HEK293T (cell line): Measurements from ENCODE around the gene KIAA1755.

Experiments
- CTCF ChIA-PET: fragments of 350-600 bp; formaldehyde crosslinking; extraction: SDS; loops from one replicate; lab custom pipeline; 2021; ENCODE audit warnings: antibody characterized with exemption, inconsistent platforms; lab: Yijun Ruan, JAX
- POLR2A ChIA-PET: fragments of 350-600 bp; formaldehyde crosslinking; extraction: SDS; loops from one replicate; lab custom pipeline; 2020; ENCODE audit warnings: antibody characterized with exemption, inconsistent platforms; lab: Yijun Ruan, JAX
- DNase-seq: peaks from one replicate; pipeline ENCODE4 v3.0.0; 2012; ENCODE audit warnings: mixed read lengths; ENCODE audit errors: extremely low spot score
- ARNT ChIP-seq: fragments of 450-650 bp; IDR thresholded peaks from 2 replicates; pipeline ENCODE4 v1.6.1; 2017; ENCODE audit warnings: mild to moderate bottlenecking
- BHLHE40 ChIP-seq: fragments of 450-650 bp; IDR thresholded peaks from 2 replicates; pipeline ENCODE4 v1.6.1; 2016; ENCODE audit warnings: mild to moderate bottlenecking, moderate library complexity, borderline replicate concordance
- CTBP1 ChIP-seq: fragments of 450-650 bp; IDR thresholded peaks from 2 replicates; pipeline ENCODE4 v1.6.1; 2016; ENCODE audit warnings: borderline replicate concordance
- ELF4 ChIP-seq: fragments of 450-650 bp; IDR thresholded peaks from 2 replicates; pipeline ENCODE4 v1.6.1; 2017; ENCODE audit warnings: antibody characterized with exemption
- FOXA1 ChIP-seq: fragments of 450-650 bp; IDR thresholded peaks from 2 replicates; pipeline ENCODE4 v1.6.1; 2016; ENCODE audit warnings: mild to moderate bottlenecking
- FOXK2 ChIP-seq: fragments of 450-650 bp; IDR thresholded peaks from 2 replicates; pipeline ENCODE4 v1.6.1; 2016; ENCODE audit warnings: mild to moderate bottlenecking
- FOXM1 ChIP-seq: fragments of 450-650 bp; IDR thresholded peaks from 2 replicates; pipeline ENCODE4 v1.6.1; 2017; ENCODE audit warnings: mild to moderate bottlenecking, borderline replicate concordance
- HDGF ChIP-seq: fragments of 450-650 bp; IDR thresholded peaks from 2 replicates; pipeline ENCODE4 v1.6.1; 2017; ENCODE audit warnings: antibody characterized with exemption, borderline replicate concordance
- L3MBTL2 ChIP-seq: fragments of 450-650 bp; conservative IDR thresholded peaks from 2 replicates; pipeline ENCODE4 v1.6.1; 2016; ENCODE audit warnings: mild to moderate bottlenecking
- LEF1 ChIP-seq: fragments of 450-650 bp; IDR thresholded peaks from 2 replicates; pipeline ENCODE4 v1.6.1; 2017; ENCODE audit warnings: mild to moderate bottlenecking, borderline replicate concordance
- NFRKB ChIP-seq: fragments of 450-650 bp; IDR thresholded peaks from 2 replicates; pipeline ENCODE4 v1.6.1; 2016; ENCODE audit warnings: mild to moderate bottlenecking, moderate library complexity
- PKNOX1 ChIP-seq: fragments of 450-650 bp; IDR thresholded peaks from 2 replicates; pipeline ENCODE4 v1.6.1; 2016
- SP1 ChIP-seq: fragments of 450-650 bp; IDR thresholded peaks from 2 replicates; pipeline ENCODE4 v1.6.1; 2017
- SUZ12 ChIP-seq: fragments of 450-650 bp; IDR thresholded peaks from 2 replicates; pipeline ENCODE4 v1.6.1; 2016; ENCODE audit warnings: mild to moderate bottlenecking
- TARDBP ChIP-seq: fragments of 450-650 bp; IDR thresholded peaks from 2 replicates; pipeline ENCODE4 v1.6.1; 2016
- ZNF384 ChIP-seq: fragments of 450-650 bp; IDR thresholded peaks from 2 replicates; pipeline ENCODE4 v1.6.1; 2016

KIAA1755 gene

DNA sequence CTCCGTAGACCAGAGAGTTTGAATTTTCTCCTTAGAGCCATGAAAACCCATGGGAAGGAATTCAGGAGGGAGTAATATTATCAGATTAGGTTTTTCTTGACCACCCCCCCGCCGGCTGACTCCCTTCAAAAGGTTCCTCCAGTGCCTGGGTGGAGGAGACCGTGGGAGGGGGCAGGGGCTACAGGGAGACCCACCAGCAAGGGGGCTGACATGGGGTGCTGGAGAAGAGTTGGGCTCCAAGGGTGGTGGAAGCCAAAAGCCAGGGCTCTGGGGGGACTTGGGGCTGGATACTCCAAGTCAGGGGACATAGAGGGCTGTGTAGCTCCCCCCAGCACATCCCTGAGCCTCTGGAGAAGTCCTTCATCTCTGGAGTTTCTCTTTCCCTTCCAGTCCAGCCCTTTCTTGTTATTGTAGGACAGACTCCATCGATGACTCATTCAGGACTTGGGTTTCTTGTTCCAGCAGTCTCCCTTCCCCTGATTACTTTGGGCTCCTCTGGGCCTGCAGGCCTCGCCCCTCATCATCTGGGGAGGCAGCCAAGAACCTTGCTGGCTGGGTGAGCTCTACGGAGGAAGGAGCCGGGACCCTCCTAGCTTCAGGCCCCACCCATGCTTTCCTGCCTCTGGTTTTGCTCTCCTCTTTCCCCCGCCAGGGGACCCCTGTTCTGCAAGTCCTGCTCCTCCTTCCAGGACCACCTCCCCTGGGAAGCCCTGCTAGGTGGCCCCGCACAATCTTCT lies 10.5 kb upstream of the KIAA1755 start:
- no peak for DNase-seq
- TF ChIP-seq CTBP1: no peak
- TF ChIP-seq BHLHE40: no peak
- no peak for TF ChIP-seq FOXM1
- no peak for TF ChIP-seq TARDBP
- no peak for TF ChIP-seq FOXK2
- no peak for TF ChIP-seq ZNF384
- TF ChIP-seq LEF1: no peak
- TF ChIP-seq FOXA1: no peak
- no peak for TF ChIP-seq HDGF
- TF ChIP-seq NFRKB: no peak
- TF ChIP-seq L3MBTL2: no peak
- TF ChIP-seq ELF4: no peak
- no peak for TF ChIP-seq ARNT
- ChIA-PET POLR2A (no interaction called here), CTCF (no interaction called here)

- POLR2A ChIA-PET: no interaction called here
- no peak for DNase-seq
- TF ChIP-seq ZNF384 (no peak), ELF4 (no peak), TARDBP (no peak), FOXA1 (no peak), HDGF (no peak), ARNT (no peak), PKNOX1 (no peak), LEF1 (no peak), SP1 (no peak), L3MBTL2 (no peak), NFRKB (no peak), FOXM1 (no peak), FOXK2 (no peak), CTBP1 (no peak), BHLHE40 (no peak), SUZ12 (no peak)
- CTCF ChIA-PET: interaction anchor here (1.2 kb wide), 1 partner anchor 26 kb away, joined by 3 read pairs; no protein-coding TSS in a partner anchor
Measured at GRCh38 chr20:38269715-38270114, 9.2 kb upstream of the KIAA1755 start.

- DNase-seq: no peak
- ChIA-PET POLR2A (no interaction called here), CTCF (interaction anchor here (1.2 kb wide), 1 partner anchor 25 kb away, joined by 3 read pairs; no protein-coding TSS in a partner anchor)
- TF ChIP-seq FOXM1 (no peak), HDGF (no peak), LEF1 (no peak), L3MBTL2 (no peak), ARNT (no peak), FOXK2 (no peak), PKNOX1 (no peak), ELF4 (no peak), FOXA1 (no peak), SP1 (no peak), BHLHE40 (no peak), NFRKB (no peak), ZNF384 (no peak)
Measured at GRCh38 chr20:38269040-38269439, 8.5 kb upstream of the KIAA1755 start.

- TF ChIP-seq BHLHE40: no peak
- TF ChIP-seq FOXM1: no peak
- no peak for TF ChIP-seq NFRKB
- TF ChIP-seq SUZ12: no peak
- TF ChIP-seq CTBP1: no peak
- no peak for TF ChIP-seq ELF4
- ChIA-PET CTCF (no interaction called here), POLR2A (no interaction called here)
- DNase-seq: no peak
Measured at GRCh38 chr20:38267901-38268514, 7.5 kb upstream of the KIAA1755 start.

- TF ChIP-seq L3MBTL2: no peak
- CTCF ChIA-PET: no interaction called here
Measured at GRCh38 chr20:38267296-38267695, 6.8 kb upstream of the KIAA1755 start.

GRCh38 chr20:38266426-38266825 lies 5.9 kb upstream of the KIAA1755 start:
- TF ChIP-seq SP1 (no peak), LEF1 (no peak), ELF4 (no peak)
- POLR2A ChIA-PET: no interaction called here
- no peak for DNase-seq
- CTCF ChIA-PET: no interaction called here

More at GRCh38 chr20:38267296-38267695, 6.8 kb upstream of the KIAA1755 start:
- no peak for DNase-seq
- POLR2A ChIA-PET: no interaction called here

GRCh38 chr20:38262931-38263330 lies 2.4 kb upstream of the KIAA1755 start:
- DNase-seq: no peak
- TF ChIP-seq NFRKB: no peak
- TF ChIP-seq TARDBP: no peak
- TF ChIP-seq L3MBTL2: no peak
- TF ChIP-seq FOXA1: no peak
- no peak for TF ChIP-seq LEF1
- POLR2A ChIA-PET: no interaction called here
- CTCF ChIA-PET: no interaction called here
